ENCODE measurements around the gene ARNT2.

- TF ChIP-seq ZNF274 (IDR thresholded peaks at IDR 0.05; ENCODE audit: low read depth, low read length) = no peak
- no peak for TF ChIP-seq YY1 (IDR thresholded peaks at IDR 0.05; ENCODE audit: insufficient read depth, insufficient read length)
Measured at GRCh38 chr15:80531796-80532195, 127.6 kb downstream of the ARNT2 start.

All from NT2/D1 (cell line).